Breast epithelium (tissue), 3 donors: ENCODE results near the gene ITGAL.

ENCODE experiments used
- CTCF ChIP-seq, 3 donors: fragments of 450-650 bp; IDR thresholded peaks; one replicate each; pipeline ENCODE4 v1.5.1; 2016 to 2017; ENCODE audit warnings: antibody characterized with exemption in 3 of 3, mild to moderate bottlenecking in 3 of 3, moderate library complexity in 3 of 3
- POLR2A ChIP-seq: fragments of 450-650 bp; IDR thresholded peaks from one replicate; pipeline ENCODE4 v1.6.1; 2016; ENCODE audit warnings: antibody characterized with exemption, mild to moderate bottlenecking, moderate library complexity
- POLR2AphosphoS5 ChIP-seq, 3 donors: sonication (generic); formaldehyde crosslinking; IDR thresholded peaks; one replicate each; pipeline ENCODE4 v1.6.1; 2017; ENCODE audit warnings: antibody characterized with exemption in 3 of 3

- TF ChIP-seq CTCF (IDR thresholded peaks at IDR 0.05) (no peak), POLR2A (no peak), POLR2AphosphoS5 (IDR thresholded peaks at IDR 0.05) (no peak)
Observed at GRCh38 chr16:30443631-30444030, 28.9 kb upstream of the ITGAL start.
